AG04450 (cell line): ENCODE results near the gene DLX2. TPM values are rescaled to one million over a fixed set of nuclear protein-coding genes. Genes with fewer than 3 reads are reported as not detected.

Source experiments
- CTCF ChIA-PET: fragments of 300-600, 350-600 bp; formaldehyde crosslinking; extraction: SDS; loops from one replicate; lab custom pipeline; 2022; ENCODE audit warnings: antibody characterized with exemption, inconsistent platforms; lab: Charles Lee
- POLR2A ChIA-PET: fragments of 350-600 bp; formaldehyde crosslinking; extraction: SDS; loops from one replicate; lab custom pipeline; 2021; ENCODE audit warnings: antibody characterized with exemption, inconsistent platforms; lab: Yijun Ruan, JAX
- DNase-seq: peaks from one replicate; pipeline ENCODE4 v3.0.0-alpha.2; 2011; ENCODE audit warnings: low read depth, low spot score
- H3K27ac ChIP-seq: one replicate; pipeline ENCODE4 v1.5.1; 2012; ENCODE audit warnings: low read depth, low read length, control low read depth
- H3K27me3 ChIP-seq: one replicate; pipeline ENCODE4 v1.6.0; 2012; ENCODE audit warnings: low read length; ENCODE audit not compliant: control insufficient read depth, insufficient read depth
- H3K4me3 ChIP-seq: 2 replicates; pipeline ENCODE4 v1.5.1; 2011; ENCODE audit warnings: mild to moderate bottlenecking, low read depth, low read length, control low read depth
- H3K9me3 ChIP-seq: 2 replicates; pipeline ENCODE4 v1.5.1; 2012; ENCODE audit warnings: low read length; ENCODE audit not compliant: control insufficient read depth, insufficient read depth
- CTCF ChIP-seq: IDR thresholded peaks from 2 replicates; pipeline ENCODE4 v1.5.1; 2011; ENCODE audit warnings: low read depth, low read length, control low read depth, inconsistent platforms
- polyA plus RNA-seq: library from polyadenylated mRNA; depleted of rRNA; stranded (reverse); fragments of >200 nt; gene quantifications from 2 replicates; pipeline ENCODE4 v1.2.3, GENCODE V29; 2011

The DLX2 gene
- polyA plus RNA-seq, 1 experiment: 0.10 TPM

DNA sequence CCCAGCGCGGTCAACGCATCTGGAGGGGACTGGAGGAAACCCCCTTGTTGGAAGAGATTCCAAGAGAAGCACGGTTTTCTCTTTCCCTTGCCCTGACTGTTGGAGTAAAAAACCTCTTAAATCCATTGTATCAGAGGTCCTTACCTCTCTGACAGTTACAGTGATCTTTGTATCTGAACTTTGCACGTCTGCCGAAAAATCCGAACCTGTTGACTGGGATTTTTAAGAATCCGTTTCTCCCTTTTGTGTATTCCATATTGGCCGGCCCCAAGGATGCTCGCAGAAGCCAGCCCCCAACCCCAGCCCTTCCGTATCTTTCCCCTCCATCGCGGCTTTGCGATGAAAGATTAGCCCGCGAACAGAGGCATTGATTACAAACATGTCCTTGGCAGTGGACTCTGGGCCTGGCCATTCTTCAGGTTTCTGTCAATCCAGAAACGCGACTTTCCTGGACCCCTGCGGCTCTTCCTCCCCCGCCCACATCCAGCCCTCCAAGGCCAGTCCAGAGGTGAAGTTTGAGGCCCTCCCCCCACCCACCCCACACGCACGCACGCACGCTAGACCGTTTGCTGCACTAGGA, 22.0 kb downstream of the DLX2 start:
- Histone ChIP-seq H3K27ac (no peak overlapping the region), H3K27me3 (peaks cover 58% of the 10 kb centered on the region), H3K4me3 (no peak overlapping the region), H3K9me3 (peaks cover 19% of the 10 kb centered on the region)
- no peak for DNase-seq
- CTCF ChIA-PET: interaction anchor here (1.0 kb wide), 1 partner anchor 15 kb away, joined by 3 read pairs; no protein-coding TSS in a partner anchor
- POLR2A ChIA-PET: no interaction called here
- no peak for TF ChIP-seq CTCF

- ChIA-PET POLR2A (no interaction called here), CTCF (interaction anchor here (1.1 to 1.2 kb wide), 2 partner anchors 27 to 269 kb away, joined by 3 to 5 read pairs; no protein-coding TSS in a partner anchor)
- H3K27me3 ChIP-seq: peaks cover 55% of the 10 kb centered on the region
- H3K4me3 ChIP-seq: no peak overlapping the region
- peaks cover 19% of the 10 kb centered on the region for H3K9me3 ChIP-seq
- no peak for TF ChIP-seq CTCF
- no peak for DNase-seq
- no peak overlapping the region for H3K27ac ChIP-seq
These were observed 22.7 kb downstream of the DLX2 start for GRCh38 chr2:172079838-172080640.

GRCh38 chr2:172079416-172079815, 23.3 kb downstream of the DLX2 start:
- no peak for DNase-seq
- H3K9me3 ChIP-seq: peaks cover 19% of the 10 kb centered on the region
- H3K27me3 ChIP-seq: peaks cover 54% of the 10 kb centered on the region
- ChIA-PET CTCF (interaction anchor here (1.1 to 1.2 kb wide), 2 partner anchors 27 to 268 kb away, joined by 3 to 5 read pairs; no protein-coding TSS in a partner anchor), POLR2A (no interaction called here)
- H3K4me3 ChIP-seq: no peak overlapping the region
- TF ChIP-seq CTCF: no peak
- no peak overlapping the region for H3K27ac ChIP-seq

DNA sequence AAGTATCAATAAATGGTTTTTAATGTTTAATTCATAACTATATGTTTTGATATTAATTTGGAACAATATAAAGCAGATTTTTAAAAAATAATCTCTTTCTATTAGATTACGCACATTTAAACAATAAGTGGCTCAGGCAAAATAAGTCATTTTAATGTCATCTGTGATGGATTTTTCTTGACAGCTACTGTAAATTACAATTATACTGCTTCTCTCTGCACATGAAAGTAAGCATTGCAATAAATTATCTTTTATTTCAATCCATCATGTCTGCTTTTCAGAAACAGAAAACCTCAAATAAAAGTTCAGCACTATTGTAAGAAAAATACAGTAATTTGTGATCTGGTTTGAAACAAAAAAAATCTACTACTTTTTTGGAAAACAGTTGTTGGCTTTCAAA, 28.4 kb downstream of the DLX2 start:
- Histone ChIP-seq H3K4me3 (no peak overlapping the region), H3K27ac (no peak overlapping the region), H3K27me3 (peaks cover 8% of the 10 kb centered on the region), H3K9me3 (no peaks in the 10 kb centered on the region)
- no peak for DNase-seq
- ChIA-PET POLR2A (no interaction called here), CTCF (no interaction called here)
- no peak for TF ChIP-seq CTCF

DNA sequence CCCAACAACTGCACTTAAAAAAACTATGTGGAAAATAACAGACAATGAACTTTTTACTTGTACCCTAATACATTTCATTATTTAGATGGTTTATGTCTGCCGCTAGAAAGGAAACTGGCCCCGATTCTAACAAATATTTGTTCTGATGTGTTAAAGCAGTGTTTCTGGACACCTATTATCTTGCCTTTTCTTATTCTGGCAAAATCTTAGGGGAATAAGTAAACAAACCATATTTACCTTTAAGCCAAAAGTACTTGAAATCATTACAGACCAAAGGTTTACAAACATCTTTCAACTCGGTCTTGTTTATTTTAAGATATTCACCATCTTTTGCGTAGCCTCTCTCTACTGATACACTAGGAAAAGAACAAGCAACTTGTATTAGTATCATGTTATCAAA, 29.2 kb downstream of the DLX2 start:
- no peak for TF ChIP-seq CTCF
- Histone ChIP-seq H3K27ac (no peak overlapping the region), H3K27me3 (peaks cover 1% of the 10 kb centered on the region), H3K9me3 (no peaks in the 10 kb centered on the region), H3K4me3 (no peak overlapping the region)
- ChIA-PET POLR2A (no interaction called here), CTCF (interaction anchor here (0.5 kb wide), 1 partner anchor 54 kb away, joined by 3 read pairs; no protein-coding TSS in a partner anchor)
- DNase-seq: no peak
